NCI-H2107 (cell line): Measurements from ENCODE around the gene UQCRH.
"Not testable (repeated sequence)": the region's sequence is repeated elsewhere in the genome, so short reads cannot be mapped to it uniquely, and the experiment has no call there.

Experiments
- DNase-seq: peaks from one replicate; lab custom pipeline; 2025; lab: John Stamatoyannopoulos, UW

Gene UQCRH

DNA sequence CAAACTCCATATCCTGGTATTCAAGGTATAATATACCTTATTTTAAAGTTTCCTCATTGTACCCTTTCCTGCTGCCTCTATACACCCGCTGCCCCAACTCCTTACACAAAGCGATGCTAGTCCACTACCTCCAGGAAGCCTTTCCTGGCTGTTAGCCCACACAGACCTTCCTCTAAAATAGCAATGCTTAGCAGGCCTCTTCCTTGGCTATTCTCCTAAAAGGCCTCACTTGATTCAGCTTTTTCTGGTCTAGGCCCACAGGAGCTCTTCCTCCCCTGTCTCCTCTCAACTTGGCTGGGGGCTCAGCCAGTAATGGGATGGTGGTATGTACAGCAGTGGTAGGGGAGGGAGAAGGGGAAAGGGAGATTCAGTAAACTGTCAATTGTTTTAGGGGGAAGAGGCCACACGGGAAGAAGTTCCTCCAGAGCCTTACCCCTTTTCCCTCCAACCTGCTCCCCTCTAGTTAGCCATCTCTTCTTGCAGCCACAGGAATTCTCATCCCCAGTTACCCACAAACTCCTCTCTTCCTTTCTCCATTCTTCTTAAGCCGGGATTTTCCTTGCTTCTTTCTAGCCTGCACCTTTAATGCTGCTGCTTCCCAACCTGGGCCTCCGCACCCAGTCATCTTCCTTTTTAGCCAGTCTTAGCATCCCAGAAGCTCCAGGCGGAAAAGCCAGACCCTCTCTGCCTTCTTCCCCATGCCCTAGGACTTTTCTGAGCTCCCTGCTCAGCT, 2.7 kb upstream of the UQCRH start:
- no peak for DNase-seq

DNA sequence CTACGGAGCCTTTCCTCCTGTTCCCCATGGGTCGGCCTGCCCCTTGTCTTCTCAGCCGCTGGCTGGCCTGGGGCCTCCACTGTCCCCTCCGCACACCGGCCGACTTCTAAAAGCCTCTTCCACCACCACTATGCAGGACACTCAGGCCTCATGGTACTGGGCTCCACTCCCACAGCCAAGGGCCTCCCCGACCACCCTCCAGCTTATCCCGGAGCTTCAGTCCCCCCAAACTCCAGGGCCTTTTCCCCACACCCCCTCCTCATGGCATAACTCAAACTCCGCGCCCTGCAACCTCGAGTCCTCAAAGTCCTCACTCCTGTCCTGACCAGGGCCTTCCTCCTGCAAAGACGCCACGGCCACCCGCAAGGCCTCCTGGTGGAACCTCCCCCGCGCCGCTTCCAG, 2.1 kb upstream of the UQCRH start:
- DNase-seq, result no peak

DNA sequence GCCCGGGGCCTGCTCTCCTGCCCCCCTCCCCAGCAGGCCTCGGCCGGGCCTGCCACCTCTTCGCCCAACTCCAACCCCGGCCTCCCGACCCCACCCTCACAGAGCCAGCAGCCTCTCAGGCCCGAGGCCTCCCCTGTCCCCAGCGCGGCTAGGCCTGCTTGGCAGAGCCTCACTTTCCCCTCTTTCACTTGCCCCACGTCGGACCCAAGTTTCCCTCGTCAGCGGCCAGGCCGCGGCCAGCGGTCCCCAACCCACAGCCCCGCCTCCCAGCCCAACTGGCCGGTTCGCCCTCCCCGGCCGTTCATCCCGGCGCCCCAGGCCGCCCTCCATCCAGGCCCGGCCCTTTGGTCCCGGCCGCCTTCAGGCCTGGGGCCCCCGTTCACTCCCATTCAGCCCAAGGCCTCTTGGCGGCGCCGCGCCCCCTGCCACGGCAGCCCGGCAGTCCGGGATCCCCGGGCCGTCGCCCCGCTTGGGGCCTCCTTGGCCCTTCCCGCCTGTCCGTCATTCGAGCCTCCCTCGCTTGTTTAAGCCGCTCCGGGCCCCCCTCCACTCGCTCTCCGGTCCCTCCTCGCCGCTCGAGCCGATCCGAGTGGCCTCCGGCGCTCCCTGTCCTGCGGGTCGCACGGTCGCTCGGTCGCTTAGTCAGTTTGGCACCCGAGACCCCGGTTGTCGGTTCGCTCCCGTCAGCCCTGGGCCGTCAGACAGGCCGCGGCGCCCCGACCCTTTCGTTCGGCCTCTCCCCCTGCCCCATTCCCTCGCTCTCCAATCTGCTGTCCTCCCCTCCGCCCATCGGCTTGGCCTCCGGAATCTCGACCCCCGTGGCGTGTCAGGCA, 1.5 kb upstream of the UQCRH start:
- no peak for DNase-seq

DNA sequence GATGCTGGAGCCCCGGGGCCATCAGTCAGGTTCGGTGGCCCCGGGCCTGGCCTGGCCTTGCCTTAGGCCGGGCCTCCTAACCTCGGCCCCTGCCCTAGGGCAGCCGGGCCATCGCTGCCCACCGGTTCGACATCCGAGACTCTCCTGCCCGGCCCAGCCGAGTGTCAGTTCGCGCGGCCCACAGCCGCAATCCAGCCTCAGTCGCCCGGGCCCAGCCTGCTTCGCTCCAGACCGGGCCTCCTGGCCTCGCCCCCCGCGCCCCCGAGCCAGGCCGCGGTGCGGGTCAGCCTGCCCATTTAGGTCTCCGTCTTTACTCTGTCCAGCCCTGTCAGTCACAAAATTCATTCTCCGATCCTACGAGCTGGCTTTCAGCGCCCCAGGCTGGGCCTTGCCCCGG, 859 bp upstream of the UQCRH start:
- peak; percentile 26 for DNase-seq

DNA sequence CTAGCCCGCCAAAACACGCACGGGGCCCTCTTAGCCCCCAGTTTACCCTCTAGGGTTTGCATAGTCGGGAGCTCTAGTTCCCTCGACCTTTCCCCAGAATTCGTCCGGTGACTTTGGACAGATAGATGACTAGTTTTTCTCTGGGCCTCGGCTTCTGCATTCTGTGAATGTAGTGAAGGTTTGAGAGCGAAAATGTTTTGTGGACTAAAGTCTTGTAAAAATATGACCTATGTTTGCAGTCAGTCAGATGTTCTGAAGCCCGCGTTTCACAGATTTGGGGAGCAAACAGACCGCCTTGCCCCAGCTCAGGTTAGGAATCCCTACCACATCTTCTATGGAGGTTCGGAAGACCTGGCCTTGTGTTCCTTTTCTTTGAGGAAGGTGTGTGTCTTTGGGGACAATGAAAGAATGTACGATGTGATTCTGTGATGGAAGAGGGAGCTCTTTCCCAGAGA, 401 bp downstream of the UQCRH start:
- DNase-seq, result no peak

DNA sequence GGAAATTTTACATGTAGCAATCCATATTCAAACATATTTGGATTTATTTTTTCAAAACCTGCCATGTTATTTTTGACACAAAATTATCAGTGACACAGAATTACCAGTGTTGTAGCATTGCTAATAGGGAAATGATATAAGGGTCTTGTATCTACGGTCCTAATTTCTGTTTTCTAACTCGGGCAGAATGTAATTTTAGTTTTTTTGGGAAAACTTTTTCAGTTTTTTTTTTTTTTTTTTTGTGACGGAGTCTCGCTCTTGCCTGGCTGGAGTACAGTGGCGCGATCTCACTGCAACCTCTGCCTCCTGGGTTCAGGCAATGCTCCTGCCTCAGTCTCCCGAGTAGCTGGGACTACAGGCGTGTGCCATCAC, 2.6 kb downstream of the UQCRH start:
- DNase-seq, result no peak

DNA sequence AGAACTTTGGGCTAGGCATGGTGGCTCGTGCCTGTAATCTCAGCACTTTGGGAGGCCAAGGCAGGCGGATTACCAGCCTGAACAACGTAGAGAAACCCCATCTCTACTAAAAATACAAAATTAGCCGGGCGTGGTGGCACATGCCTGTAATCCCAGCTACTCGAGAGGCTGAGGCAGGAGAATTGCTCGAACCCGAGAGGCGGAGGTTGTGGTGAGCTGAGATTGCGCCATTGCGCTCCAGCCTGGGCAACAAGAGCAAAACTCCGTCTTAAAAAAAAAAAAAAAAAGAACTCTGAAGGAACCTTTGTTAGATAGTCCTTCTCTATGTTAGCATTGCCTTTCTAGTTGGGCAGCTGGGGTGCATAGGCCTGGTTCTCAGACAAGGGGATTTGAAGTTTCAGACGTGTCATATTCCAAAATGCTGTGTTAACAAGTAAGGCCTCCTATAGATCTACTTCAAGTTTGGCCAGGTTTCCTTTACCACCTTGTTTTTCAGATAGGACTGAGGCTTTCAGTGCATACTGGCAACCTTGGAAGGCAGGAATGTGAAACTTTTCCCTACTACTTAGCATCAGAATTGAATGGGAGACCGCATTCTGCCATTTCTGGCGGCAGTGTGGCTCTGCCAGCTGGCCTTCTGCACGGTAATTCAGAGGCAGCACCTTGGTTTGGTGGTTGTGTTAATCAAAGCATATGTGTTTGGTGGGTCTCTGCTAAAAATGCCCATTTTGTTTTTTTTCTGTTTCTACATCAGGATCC, 6.1 kb downstream of the UQCRH start:
- no peak for DNase-seq

DNA sequence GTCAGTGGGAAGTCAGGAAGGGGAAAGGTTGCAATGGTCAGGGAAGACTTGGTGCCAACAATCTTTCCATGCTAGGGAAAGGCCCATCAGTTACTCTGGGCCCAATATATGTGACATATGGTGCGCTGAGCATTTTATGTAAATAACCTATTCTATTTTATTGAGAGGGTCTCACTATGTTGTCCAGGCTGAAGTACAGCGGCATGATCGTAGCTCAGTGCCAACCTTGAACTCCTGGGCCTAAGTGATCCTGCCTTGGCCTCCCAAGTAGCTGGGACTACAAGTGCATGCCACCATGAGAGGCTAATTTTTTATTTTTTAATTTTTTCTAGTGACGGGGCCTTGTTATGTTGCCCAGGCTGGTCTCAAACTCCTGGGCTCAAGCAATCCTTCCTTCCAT, 6.8 kb downstream of the UQCRH start:
- no peak for DNase-seq

DNA sequence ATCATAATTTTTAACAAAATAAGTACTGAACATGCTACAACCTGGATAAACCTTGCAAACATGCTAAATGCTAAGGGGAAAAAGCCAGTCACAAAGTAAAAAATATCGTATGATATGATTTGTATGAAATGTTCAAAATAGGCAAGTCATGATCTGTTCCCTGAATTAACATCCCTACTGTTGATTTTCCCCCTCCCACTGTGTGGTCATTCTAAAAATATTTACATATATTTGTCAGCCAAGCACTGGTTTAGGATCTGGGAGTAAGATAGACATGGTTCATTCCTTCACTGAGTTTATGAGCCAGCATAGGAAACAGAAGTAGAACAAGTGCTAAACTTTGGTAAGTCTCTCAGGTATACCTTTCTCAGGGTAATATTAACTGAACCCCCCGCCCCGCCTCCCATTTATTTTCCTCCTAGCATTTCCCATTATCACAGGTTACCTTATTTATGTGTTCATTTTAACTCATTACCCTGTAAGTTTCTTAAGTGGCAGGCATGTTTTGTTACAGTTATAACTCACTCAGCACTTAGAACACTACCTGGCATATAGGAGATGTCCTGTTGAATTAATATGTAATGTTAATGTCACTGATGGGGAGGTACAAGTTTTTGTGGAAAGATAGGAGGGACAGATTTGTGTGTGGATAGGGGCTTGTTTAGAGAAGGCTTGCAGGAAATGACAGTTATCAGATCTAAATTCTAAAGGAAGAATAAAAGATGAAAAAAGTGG, 12.3 kb downstream of the UQCRH start:
- DNase-seq, result no peak

DNA sequence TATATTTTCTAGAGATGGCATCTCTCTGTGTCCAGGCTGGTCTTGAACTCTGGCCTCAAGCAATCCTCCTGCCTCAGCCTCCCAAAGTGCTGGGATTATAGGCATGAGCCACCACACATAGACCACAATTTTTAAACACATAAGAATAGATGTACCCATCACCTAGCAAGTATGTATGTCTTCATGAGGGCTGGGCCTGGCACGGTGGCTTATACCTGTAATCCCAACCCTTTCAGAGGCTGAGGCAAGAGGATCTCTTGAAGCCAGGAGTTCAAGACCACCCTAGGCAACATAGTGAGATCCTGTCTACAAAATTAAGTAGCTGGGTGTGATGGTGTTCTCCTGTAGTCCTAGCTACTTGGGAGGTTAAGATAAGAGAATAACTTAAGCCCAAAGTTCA, 13.8 kb downstream of the UQCRH start:
- no peak for DNase-seq

DNA sequence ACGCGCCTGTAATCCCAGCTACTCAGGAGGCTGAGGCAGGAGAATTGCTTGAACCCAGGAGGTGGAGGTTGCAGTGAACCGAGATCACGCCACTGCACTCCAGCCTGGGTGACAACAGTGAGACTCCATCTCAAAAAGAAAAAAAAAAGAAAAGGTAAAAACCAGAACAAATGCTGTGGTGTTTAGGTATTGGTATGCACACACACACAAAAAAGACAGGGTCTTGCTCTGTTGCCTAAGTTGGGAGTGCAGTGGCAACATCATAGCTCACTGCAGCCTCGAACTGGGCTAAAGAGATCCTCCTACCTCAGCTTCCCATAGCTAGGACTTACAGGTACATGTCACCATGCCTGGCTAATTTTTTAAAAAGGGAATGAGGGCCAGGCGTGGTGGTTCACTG, 15.8 kb downstream of the UQCRH start:
- not testable (repeated sequence) for DNase-seq

DNA sequence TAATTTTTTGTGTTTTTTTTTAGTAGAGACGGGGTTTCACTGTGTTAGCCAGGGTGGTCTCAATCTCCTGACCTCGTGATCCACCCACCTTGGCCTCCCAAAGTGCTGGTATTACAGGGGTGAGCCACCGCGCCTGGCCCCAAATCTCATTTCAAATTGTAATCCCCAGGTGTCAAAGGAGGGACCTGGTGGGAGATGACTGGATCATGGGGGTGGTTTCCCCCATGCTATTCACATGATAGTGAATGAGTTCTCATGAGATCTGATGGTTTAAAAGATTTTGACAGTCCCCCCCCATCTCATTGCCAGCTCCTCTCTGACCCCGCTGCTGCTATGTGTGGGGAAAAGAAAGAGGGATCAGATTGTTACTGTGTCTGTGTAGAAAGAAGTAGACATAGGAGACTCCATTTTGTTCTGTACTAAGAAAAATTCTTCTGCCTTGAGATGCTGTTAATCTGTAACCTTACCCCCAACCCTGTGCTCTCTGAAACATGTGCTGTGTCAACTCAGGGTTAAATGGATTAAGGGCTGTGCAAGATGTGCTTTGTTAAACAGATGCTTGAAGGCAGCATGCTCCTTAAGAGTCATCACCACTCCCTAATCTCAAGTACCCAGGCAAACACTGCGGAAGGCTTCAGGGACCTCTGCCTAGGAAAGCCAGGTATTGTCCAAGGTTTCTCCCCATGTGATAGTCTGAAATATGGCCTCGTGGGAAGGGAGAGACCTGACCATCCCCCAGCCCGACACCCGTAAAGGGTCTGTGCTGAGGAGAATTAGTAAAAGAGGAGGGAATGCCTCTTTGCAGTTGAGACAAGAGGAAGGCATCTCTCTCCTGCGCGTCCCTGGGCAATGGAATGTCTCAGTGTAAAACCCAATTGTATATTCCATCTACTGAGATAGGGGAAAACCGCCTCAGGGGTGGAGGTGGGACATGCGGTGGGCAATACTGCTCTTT, 16.7 kb downstream of the UQCRH start:
- not testable (repeated sequence) for DNase-seq

DNA sequence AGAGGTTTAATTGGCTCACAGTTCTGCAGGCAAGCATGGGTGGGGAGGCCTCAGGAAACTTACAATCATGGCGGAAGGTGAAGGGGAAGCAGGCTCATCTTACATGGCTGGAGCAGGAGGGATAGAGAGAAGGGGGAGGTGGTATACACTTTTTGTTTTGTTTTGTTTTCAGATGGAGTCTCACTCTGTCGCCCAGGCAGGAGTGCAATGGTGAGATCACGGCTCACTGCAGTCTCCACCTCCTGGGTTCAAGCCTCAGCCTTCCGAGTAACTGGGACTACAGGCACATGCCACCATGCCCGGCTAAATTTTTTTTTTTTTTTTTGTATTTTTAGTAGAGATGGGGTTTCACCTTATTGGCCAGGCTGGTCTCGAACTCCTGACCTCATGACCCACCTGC, 18.7 kb downstream of the UQCRH start:
- DNase-seq, result not testable (repeated sequence)

DNA sequence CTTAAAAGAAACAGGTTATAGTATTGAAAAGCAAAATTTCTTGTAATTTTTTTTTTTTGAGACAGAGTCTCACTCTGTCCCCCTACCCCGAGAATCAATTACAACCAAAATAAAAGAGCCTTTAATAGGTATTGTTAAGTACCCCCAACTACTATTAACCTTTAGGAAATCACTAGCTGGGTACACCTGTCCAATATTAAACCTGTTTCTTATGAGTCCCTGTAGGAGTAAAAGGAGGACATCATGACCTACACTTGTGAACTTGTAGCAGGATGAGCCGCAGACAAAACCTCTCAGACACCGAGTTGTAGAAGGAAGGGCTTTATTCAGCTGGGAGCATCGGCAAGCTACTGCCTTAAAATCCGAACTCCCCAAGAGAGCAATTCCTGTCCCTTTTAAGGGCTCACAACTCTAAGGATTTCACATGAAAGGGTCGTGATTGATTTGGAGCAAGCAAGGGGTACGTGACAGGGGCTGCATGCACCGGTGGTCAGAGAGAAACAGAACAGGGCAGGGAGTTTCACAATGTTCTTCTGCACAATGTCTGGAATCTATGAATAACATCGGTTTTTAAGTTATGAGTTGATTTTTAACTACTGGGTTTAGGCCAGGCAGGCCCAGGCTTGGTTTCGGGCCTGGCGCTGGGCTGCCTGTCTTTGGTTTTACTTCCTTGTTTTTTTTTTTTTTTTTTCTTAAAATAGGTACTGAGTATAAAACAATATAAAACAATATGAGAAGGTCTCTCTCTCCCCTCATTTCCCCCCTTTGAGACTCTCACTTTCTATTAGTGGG, 22.0 kb downstream of the UQCRH start:
- not testable (repeated sequence) for DNase-seq

DNA sequence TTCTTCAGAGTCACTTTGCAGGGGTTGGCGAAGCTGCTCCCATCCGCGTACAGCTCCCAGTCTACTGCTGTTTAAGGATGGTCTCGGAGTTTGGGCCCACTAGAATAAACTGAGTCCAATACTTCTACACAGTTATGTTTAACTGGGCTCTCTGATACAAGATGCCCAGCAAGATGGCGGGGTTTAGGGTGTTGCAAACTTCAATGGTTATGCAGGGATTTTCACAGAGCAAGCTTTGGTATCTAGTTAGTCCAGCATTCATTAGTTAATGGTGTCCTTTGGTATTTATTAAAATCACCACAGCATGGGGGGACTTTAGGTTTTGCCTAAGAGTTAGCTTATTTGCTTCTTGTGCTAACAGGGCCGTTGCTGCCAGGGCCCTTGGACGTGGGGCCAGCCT, 24.7 kb downstream of the UQCRH start:
- DNase-seq, result not testable (repeated sequence)

DNA sequence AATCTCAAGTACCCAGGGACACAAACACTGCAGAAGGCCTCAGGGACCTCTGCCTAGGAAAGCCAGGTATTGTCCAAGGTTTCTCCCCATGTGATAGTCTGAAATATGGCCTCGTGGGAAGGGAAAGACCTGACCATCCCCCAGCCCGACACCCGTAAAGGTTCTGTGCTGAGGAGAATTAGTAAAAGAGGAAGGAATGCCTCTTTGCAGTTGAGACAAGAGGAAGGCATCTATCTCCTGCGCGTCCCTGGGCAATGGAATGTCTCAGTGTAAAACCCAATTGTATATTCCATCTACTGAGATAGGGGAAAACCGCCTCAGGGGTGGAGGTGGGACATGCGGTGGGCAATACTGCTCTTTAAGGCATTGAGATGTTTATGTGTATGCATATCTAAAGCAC, 26.3 kb downstream of the UQCRH start:
- DNase-seq, result not testable (repeated sequence)

DNA sequence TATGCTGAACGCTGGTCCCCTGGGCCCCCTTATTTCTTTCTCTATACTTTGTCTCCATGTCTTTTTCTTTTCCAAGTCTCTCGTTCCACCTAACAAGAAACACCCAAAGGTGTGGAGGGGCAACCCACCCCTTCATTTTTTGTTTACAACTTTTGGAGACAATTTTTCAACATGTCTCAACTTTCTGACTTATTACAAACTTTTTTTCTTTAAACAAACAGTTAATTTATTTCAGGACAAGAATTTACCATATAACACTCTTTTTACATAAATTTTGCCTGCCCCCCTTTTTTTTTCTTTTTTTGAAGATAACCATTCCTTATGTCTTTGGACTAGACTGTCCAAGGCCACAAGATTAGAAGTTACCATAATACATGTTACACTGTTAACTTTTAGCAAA, 26.9 kb downstream of the UQCRH start:
- not testable (repeated sequence) for DNase-seq

DNA sequence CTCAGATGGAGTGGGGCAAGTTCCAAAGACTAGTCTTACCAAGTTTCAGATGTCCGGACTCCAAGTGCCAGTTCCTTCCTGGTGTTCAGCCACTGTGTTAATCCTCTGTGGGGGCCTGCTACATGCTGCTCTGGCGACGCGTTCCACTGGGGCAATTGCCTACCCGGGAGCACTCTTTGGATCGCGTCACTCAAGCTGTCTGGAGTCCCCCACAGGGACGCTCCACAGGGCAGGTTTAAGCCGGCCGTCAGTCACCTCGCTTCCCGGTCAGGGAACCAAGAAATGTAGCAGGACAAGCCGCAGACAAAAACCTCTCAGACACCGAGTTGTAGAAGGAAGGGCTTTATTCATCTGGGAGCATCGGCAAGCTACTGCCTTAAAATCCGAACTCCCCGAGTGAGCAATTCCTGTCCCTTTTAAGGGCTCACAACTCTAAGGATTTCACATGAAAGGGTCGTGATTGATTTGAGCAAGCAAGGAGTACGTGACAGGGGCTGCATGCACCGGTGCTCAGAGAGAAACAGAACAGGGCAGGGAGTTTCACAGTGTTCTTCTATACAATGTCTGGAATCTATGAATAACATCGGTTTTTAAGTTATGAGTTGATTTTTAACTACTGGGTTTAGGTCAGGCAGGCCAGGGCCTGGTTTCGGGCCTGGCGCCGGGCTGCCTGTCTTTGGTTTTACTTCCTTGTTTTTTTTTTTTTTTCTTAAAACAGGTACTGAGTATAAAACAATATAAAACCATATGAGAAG, 28.5 kb downstream of the UQCRH start:
- DNase-seq, result not testable (repeated sequence)
